Measurements from ENCODE around the gene TPRKB. TPM values are rescaled to one million over a fixed set of nuclear protein-coding genes. Genes with fewer than 3 reads are reported as not detected.

TPRKB gene
- total and polyA plus RNA-seq, 2 donors (not counting 1 experiment from before 2014, with no cell fraction given) = 24.3 to 31.2 TPM

- DNase-seq (no peak), ATAC-seq (ENCODE audit: low read depth) (no peak)
- H3K9me3 ChIP-seq (ENCODE audit: control extremely low read depth in 1 of 3, control insufficient read depth in 2 of 3, insufficient read depth in 1 of 3, low read length in 2 of 3) = peaks cover 0 to 15% (median 5%) of the 10 kb centered on the region in 3 donors
- 14% methylated on average over 5 of the region's 8 CpGs for WGBS (ENCODE audit: insufficient coverage)
- H3K4me2 ChIP-seq (replicated peaks; ENCODE audit: low read depth, low read length, poor library complexity, severe bottlenecking) = no peak overlapping the region
- no peak overlapping the region for H2AFZ ChIP-seq (ENCODE audit: insufficient read depth, low read depth, low read length, poor library complexity, severe bottlenecking)
- no peak overlapping the region for H3K27ac Mint-ChIP-seq
- H3K4me1 ChIP-seq (ENCODE audit: control insufficient read depth in 2 of 2, insufficient read depth in 2 of 2, low read length in 2 of 2) = no peaks in the 10 kb centered on the region
- intact Hi-C loops (cut with micrococcal nuclease) = no loop called here
- H3K27me3 Mint-ChIP-seq = peaks cover 28% of the 10 kb centered on the region
- no peaks in the 10 kb centered on the region for H3K79me2 ChIP-seq (ENCODE audit: control insufficient read depth, insufficient read depth, low read length)
- H3K4me3 Mint-ChIP-seq = no peak overlapping the region
- H3K9ac ChIP-seq (ENCODE audit: low read length) = peak overlapping the region; percentile 12
- no peak overlapping the region for H3K4me3 ChIP-seq (ENCODE audit: control extremely low read depth in 1 of 5, extremely low read depth in 1 of 5, insufficient read depth in 1 of 5, low read depth in 2 of 5, low read length in 4 of 5)
- no peaks in the 10 kb centered on the region for H3K4me1 Mint-ChIP-seq
- CTCF ChIA-PET = no interaction called here
- POLR2A ChIA-PET = no interaction called here
- H3K36me3 ChIP-seq (replicated peaks in 1 of 2; ENCODE audit: control extremely low read depth in 1 of 2, control insufficient read depth in 1 of 2, extremely low read depth in 1 of 2, insufficient read depth in 2 of 2, low read length in 1 of 2) = no peaks in the 10 kb centered on the region
- peaks cover 0 to 5% (median 4%) of the 10 kb centered on the region in 4 experiments for H3K27me3 ChIP-seq (replicated peaks in 1 of 4; ENCODE audit: control extremely low read depth in 1 of 4, control insufficient read depth in 3 of 4, insufficient read depth in 4 of 4, low read length in 3 of 4)
- H4K20me1 ChIP-seq (ENCODE audit: control insufficient read depth, insufficient read depth, low read length, poor library complexity, severe bottlenecking) = no peaks in the 10 kb centered on the region
- H3K9me3 Mint-ChIP-seq (ENCODE audit: insufficient read depth) = peaks cover 5% of the 10 kb centered on the region
- no peak for TF ChIP-seq EZH2 (IDR thresholded peaks at IDR 0.05; ENCODE audit: borderline replicate concordance, insufficient read depth, low read depth, low read length, poor library complexity, severe bottlenecking)
- TF ChIP-seq, protein P1, sequence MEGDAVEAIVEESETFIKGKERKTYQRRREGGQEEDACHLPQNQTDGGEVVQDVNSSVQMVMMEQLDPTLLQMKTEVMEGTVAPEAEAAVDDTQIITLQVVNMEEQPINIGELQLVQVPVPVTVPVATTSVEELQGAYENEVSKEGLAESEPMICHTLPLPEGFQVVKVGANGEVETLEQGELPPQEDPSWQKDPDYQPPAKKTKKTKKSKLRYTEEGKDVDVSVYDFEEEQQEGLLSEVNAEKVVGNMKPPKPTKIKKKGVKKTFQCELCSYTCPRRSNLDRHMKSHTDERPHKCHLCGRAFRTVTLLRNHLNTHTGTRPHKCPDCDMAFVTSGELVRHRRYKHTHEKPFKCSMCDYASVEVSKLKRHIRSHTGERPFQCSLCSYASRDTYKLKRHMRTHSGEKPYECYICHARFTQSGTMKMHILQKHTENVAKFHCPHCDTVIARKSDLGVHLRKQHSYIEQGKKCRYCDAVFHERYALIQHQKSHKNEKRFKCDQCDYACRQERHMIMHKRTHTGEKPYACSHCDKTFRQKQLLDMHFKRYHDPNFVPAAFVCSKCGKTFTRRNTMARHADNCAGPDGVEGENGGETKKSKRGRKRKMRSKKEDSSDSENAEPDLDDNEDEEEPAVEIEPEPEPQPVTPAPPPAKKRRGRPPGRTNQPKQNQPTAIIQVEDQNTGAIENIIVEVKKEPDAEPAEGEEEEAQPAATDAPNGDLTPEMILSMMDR (IDR thresholded peaks at IDR 0.05) = no peak
- H3K27ac ChIP-seq (ENCODE audit: low read length in 2 of 2) = no peak overlapping the region
These were observed 20.4 kb downstream of the TPRKB start for GRCh38 chr2:73716543-73717250.

GRCh38 chr2:73714091-73714490 is 23.1 kb downstream of the TPRKB start:
- intact Hi-C loops (cut with micrococcal nuclease) = no loop called here
- ChIA-PET CTCF (no interaction called here), POLR2A (no interaction called here)
- WGBS (ENCODE audit: insufficient coverage) = no CpG with 5 or more reads among the region's 2 CpGs
- DNase-seq (no peak), ATAC-seq (ENCODE audit: low read depth) (no peak)
- TF ChIP-seq, protein P1 (IDR thresholded peaks at IDR 0.05) = no peak
- no peak for TF ChIP-seq EZH2 (IDR thresholded peaks at IDR 0.05; ENCODE audit: borderline replicate concordance, insufficient read depth, low read depth, low read length, poor library complexity, severe bottlenecking)
- H3K4me2 ChIP-seq (replicated peaks; ENCODE audit: low read depth, low read length, poor library complexity, severe bottlenecking) = no peak overlapping the region
- H3K36me3 ChIP-seq (replicated peaks in 1 of 2; ENCODE audit: control extremely low read depth in 1 of 2, control insufficient read depth in 1 of 2, extremely low read depth in 1 of 2, insufficient read depth in 2 of 2, low read length in 1 of 2) = no peaks in the 10 kb centered on the region
- H3K27me3 ChIP-seq (replicated peaks in 1 of 4; ENCODE audit: control extremely low read depth in 1 of 4, control insufficient read depth in 3 of 4, insufficient read depth in 4 of 4, low read length in 3 of 4) = peaks cover 0 to 9% (median 6%) of the 10 kb centered on the region in 4 experiments
- Mint-ChIP-seq H3K9me3 (ENCODE audit: insufficient read depth) (peaks cover 10% of the 10 kb centered on the region), H3K4me3 (no peak overlapping the region), H3K27me3 (peaks cover 43% of the 10 kb centered on the region), H3K4me1 (no peaks in the 10 kb centered on the region), H3K27ac (no peak overlapping the region)
- H2AFZ ChIP-seq (ENCODE audit: insufficient read depth, low read depth, low read length, poor library complexity, severe bottlenecking) = no peak overlapping the region
- H3K4me1 ChIP-seq (ENCODE audit: control insufficient read depth in 2 of 2, insufficient read depth in 2 of 2, low read length in 2 of 2) = no peaks in the 10 kb centered on the region
- H3K79me2 ChIP-seq (ENCODE audit: control insufficient read depth, insufficient read depth, low read length) = no peaks in the 10 kb centered on the region
- no peak overlapping the region for H3K9ac ChIP-seq (ENCODE audit: low read length)
- H3K4me3 ChIP-seq (ENCODE audit: control extremely low read depth in 1 of 5, extremely low read depth in 1 of 5, insufficient read depth in 1 of 5, low read depth in 2 of 5, low read length in 4 of 5) = no peak overlapping the region
- no peak overlapping the region for H3K27ac ChIP-seq (ENCODE audit: low read length in 2 of 2)
- peaks cover 0 to 15% (median 5%) of the 10 kb centered on the region in 3 donors for H3K9me3 ChIP-seq (ENCODE audit: control extremely low read depth in 1 of 3, control insufficient read depth in 2 of 3, insufficient read depth in 1 of 3, low read length in 2 of 3)
- H4K20me1 ChIP-seq (ENCODE audit: control insufficient read depth, insufficient read depth, low read length, poor library complexity, severe bottlenecking) = no peaks in the 10 kb centered on the region
